K562 (cell line): ENCODE results near the gene RAB26. TPM values are rescaled to one million over a fixed set of nuclear protein-coding genes. Genes with fewer than 3 reads are reported as not detected.
A peak's percentile ranks its signal among the peaks of the same experiment; 100 is the strongest.

ENCODE experiments used
- CBFA2T2 ChIP-seq: fragments of 450-650 bp; conservative IDR thresholded peaks from 2 replicates; pipeline ENCODE4 v1.6.1; 2017; ENCODE audit warnings: mild to moderate bottlenecking
- DMBX1 ChIP-seq: fragments of 250-450 bp; sonication (Bioruptor Pico); IDR thresholded peaks from 2 replicates; pipeline ENCODE4 v1.8.0; 2022; ENCODE audit warnings: inconsistent platforms, mild to moderate bottlenecking, moderate library complexity, borderline replicate concordance
- ELF1 ChIP-seq: fragments of 200-800 bp; sonication (Bioruptor generic); IDR thresholded peaks from 2 replicates; pipeline ENCODE4 v1.6.1; 2016; ENCODE audit warnings: missing genetic modification characterization, missing compliant biosample characterization
- FOXA3 ChIP-seq, 2 experiments: fragments of 450-650 bp in 1 of 2; sonication (generic) in 1 of 2; formaldehyde crosslinking; IDR thresholded peaks in 1 of 2; conservative IDR thresholded peaks in 1 of 2; 2 replicates each; pipeline versions ENCODE4 v1.4.0 to v1.8.0; 2020 to 2022; ENCODE audit warnings: mild to moderate bottlenecking in 2 of 2, missing genetic modification reagents in 1 of 2
- KLF6 ChIP-seq: fragments of 250-450 bp; sonication (Bioruptor Pico); IDR thresholded peaks from 2 replicates; pipeline ENCODE4 v1.4.0; 2020; ENCODE audit warnings: mild to moderate bottlenecking, moderate library complexity, borderline replicate concordance
- MAFK ChIP-seq: IDR thresholded peaks from 2 replicates; pipeline ENCODE4 v1.6.1; 2011; ENCODE audit warnings: low read length, improper control_type of control experiment
- MCM3 ChIP-seq: fragments of 450-650 bp; IDR thresholded peaks from 2 replicates; pipeline ENCODE4 v1.6.1; 2016
- POLR2B ChIP-seq: fragments of 450-650 bp; IDR thresholded peaks from 2 replicates; pipeline ENCODE4 v1.6.1; 2018; ENCODE audit warnings: low read depth; ENCODE audit not compliant: partially characterized antibody
- POLR3A ChIP-seq: IDR thresholded peaks from 2 replicates; pipeline ENCODE4 v1.6.1; 2011; ENCODE audit warnings: borderline replicate concordance, mild to moderate bottlenecking, moderate library complexity; ENCODE audit not compliant: insufficient read length, insufficient read depth; ENCODE audit errors: extremely low read depth
- SIN3A ChIP-seq, 2 experiments: fragments of 150-350 bp in 1 of 2; IDR thresholded peaks; 2 replicates each; pipeline ENCODE4 v1.6.1; 2011 to 2016; ENCODE audit warnings: borderline replicate concordance in 2 of 2, low read depth in 2 of 2, low read length in 2 of 2, mild to moderate bottlenecking in 2 of 2, moderate library complexity in 2 of 2; ENCODE audit not compliant: control insufficient read depth in 1 of 2
- ZFP36 ChIP-seq: fragments of 150-350 bp; IDR thresholded peaks from 2 replicates; pipeline ENCODE4 v1.6.1; 2018; ENCODE audit warnings: low read length, low read depth; ENCODE audit not compliant: partially characterized antibody
- ZNF124 ChIP-seq: sonication (generic); formaldehyde crosslinking; IDR thresholded peaks from 2 replicates; pipeline ENCODE4 v1.8.1; 2022; ENCODE audit warnings: missing genetic modification reagents
- polyA plus RNA-seq, 8 experiments: library from polyadenylated mRNA; depleted of rRNA in 4 of 8; stranded (reverse) in 5 of 8; unstranded in 3 of 8; fragments of >200 nt; fragmentation: Nextera tagmentation in 2 of 8; fragmentation: Illumina TruSeq in 1 of 8; extraction: Ambion mirVana in 2 of 8; extraction: Trizol in 1 of 8; gene quantifications; 2 replicates each; pipeline versions ENCODE4 v1.2.1 to v1.2.3, GENCODE V29; 2011 to 2014; ENCODE audit warnings: inconsistent platforms in 1 of 8, missing spikeins in 1 of 8
- total RNA-seq, 7 experiments: library from RNA; depleted of rRNA in 6 of 7; stranded (reverse); fragments of >200 nt in 6 of 7; fragmentation: Illumina TruSeq in 2 of 7; extraction: Trizol in 2 of 7; gene quantifications; 2 replicates each; pipeline versions ENCODE4 v1.2.1 to v1.2.3, GENCODE V29; 2011 to 2021; ENCODE audit warnings: low replicate concordance in 1 of 7
- TF ChIP-seq, protein P1 (sequence below): sonication (generic); formaldehyde crosslinking; IDR thresholded peaks from 2 replicates; pipeline ENCODE4 v1.8.0; 2022; ENCODE audit warnings: mild to moderate bottlenecking, missing genetic modification reagents

The RAB26 gene
- total and polyA plus RNA-seq, 9 of the 15 experiments (the other 6 are each of a cell fraction or from before 2014, with no cell fraction given) = 0.25 to 6.1 (median 2.1) TPM

DNA sequence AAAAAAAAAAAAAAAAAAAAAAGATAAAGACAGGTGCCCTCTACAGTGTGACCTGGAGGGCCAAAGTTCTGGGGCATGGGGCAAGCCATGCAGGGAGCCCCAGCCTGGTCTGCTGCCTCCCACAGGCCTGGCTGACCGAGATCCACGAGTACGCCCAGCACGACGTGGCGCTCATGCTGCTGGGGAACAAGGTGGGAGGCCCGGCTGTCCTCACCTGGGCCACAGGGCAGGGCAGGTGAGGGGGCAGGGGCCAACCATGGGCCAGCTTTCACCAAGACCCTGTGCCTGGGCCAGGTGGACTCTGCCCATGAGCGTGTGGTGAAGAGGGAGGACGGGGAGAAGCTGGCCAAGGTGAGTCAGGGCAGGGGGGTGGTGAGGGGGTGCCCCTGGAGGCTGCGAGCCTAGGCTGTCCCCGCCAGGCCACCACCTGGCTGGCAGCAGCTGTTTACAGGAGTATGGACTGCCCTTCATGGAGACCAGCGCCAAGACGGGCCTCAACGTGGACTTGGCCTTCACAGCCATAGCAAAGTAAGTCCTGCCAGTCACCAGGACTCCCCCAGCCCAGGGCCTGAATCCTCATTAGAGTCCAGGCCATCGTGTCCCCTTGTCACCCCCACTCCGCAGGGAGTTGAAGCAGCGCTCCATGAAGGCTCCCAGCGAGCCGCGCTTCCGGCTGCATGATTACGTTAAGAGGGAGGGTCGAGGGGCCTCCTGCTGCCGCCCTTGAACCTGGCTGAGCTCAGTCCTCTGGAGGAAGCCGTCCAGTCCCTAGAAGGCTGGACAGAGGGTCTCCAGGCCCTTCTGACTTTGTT lies 4.5 kb downstream of the RAB26 start (continued):
- TF ChIP-seq SIN3A (IDR thresholded peaks at IDR 0.05; ENCODE audit: borderline replicate concordance in 2 of 2, control insufficient read depth in 1 of 2, low read depth in 2 of 2, low read length in 2 of 2) = 0 out of 4 replicates have a peak, but pooled peaks of 1 of the 2 experiments have one; percentile 43
- TF ChIP-seq MAFK = no peak
- no peak for TF ChIP-seq ELF1 (tag)
- no peak for TF ChIP-seq CBFA2T2
- TF ChIP-seq POLR3A = no peak
- TF ChIP-seq, protein P1, sequence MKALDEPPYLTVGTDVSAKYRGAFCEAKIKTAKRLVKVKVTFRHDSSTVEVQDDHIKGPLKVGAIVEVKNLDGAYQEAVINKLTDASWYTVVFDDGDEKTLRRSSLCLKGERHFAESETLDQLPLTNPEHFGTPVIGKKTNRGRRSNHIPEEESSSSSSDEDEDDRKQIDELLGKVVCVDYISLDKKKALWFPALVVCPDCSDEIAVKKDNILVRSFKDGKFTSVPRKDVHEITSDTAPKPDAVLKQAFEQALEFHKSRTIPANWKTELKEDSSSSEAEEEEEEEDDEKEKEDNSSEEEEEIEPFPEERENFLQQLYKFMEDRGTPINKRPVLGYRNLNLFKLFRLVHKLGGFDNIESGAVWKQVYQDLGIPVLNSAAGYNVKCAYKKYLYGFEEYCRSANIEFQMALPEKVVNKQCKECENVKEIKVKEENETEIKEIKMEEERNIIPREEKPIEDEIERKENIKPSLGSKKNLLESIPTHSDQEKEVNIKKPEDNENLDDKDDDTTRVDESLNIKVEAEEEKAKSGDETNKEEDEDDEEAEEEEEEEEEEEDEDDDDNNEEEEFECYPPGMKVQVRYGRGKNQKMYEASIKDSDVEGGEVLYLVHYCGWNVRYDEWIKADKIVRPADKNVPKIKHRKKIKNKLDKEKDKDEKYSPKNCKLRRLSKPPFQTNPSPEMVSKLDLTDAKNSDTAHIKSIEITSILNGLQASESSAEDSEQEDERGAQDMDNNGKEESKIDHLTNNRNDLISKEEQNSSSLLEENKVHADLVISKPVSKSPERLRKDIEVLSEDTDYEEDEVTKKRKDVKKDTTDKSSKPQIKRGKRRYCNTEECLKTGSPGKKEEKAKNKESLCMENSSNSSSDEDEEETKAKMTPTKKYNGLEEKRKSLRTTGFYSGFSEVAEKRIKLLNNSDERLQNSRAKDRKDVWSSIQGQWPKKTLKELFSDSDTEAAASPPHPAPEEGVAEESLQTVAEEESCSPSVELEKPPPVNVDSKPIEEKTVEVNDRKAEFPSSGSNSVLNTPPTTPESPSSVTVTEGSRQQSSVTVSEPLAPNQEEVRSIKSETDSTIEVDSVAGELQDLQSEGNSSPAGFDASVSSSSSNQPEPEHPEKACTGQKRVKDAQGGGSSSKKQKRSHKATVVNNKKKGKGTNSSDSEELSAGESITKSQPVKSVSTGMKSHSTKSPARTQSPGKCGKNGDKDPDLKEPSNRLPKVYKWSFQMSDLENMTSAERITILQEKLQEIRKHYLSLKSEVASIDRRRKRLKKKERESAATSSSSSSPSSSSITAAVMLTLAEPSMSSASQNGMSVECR (CRISPR knock-in tag) = peak; percentile 4; the same call in 1 of the 2 replicates
- TF ChIP-seq KLF6 (CRISPR knock-in tag) = no peak
- TF ChIP-seq DMBX1 (CRISPR knock-in tag) = no peak
- TF ChIP-seq ZNF124 (CRISPR knock-in tag) = no peak
- peak; percentile 54 for TF ChIP-seq POLR2B
- TF ChIP-seq ZFP36 = no peak
- no peak for TF ChIP-seq FOXA3 (CRISPR knock-in tag; conservative IDR thresholded peaks at IDR 0.05 in 1 of 2, IDR thresholded peaks at IDR 0.05 in 1 of 2)
- no peak for TF ChIP-seq MCM3
